ENCODE results near the gene CORO1C.

CORO1C gene

DNA sequence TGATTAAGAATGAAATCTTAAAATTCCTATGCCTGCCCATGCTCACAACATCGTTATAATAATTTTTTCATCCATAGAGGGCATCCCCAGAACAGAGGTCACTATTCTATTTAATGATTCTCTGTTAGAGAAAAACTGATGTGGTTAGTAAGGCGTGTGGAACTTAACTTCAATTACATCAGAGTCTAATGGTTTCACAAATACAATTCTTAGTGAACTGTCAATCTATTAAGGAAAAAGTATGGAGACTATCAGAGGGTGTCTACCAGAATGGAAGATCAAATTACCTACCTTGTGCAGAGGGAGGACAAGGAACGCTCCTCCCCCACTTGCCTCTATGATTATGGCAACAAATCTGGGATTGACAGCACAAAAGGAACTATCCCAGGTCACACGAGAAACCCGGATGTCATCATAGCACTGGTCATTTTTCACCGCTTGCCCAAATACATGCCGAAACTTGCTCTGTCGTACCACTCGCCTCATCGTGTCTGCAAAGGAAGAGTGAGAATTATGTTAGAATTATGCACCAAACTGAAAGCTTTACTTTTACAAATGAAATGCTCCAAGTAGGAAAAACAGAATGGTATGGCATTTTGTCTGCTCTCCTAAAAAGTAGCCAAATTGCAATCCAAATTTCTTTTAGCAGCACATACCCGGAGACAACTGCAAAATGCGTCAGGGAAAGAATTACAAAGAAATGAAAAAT is 30.3 kb downstream of the CORO1C start:
- DNase-seq (ENCODE audit: low read depth in 1 of 2, low spot score in 1 of 2): no peak

DNA sequence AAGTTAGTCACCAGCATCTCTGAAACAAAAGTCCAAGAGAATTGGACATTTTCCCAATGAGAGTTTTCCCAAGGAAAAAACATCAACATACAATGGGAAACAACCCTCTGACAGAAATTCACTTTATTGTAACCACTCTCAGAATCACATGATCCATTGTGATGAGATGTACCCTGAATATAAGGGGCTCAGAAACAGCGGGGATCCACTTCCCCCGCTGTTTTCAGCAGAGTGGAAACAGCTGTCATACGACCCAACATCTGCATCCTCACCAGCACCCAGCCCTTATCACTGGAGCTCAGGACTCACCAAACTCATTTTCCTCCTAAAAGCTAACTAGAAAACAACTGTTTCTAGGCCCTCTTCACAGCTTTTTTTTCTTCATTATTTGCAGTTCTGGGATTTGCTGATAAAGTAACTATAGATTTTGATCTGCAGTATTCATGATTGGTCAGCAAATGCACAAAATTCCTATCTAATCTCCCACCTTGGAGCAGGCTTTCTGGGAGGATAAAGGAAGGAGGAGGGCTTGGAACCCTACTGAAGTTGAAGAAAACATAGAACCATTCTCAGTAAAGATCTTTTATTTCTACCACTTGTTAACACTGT is 31.3 kb downstream of the CORO1C start:
- DNase-seq (ENCODE audit: low read depth in 1 of 2, low spot score in 1 of 2): no peak

DNA sequence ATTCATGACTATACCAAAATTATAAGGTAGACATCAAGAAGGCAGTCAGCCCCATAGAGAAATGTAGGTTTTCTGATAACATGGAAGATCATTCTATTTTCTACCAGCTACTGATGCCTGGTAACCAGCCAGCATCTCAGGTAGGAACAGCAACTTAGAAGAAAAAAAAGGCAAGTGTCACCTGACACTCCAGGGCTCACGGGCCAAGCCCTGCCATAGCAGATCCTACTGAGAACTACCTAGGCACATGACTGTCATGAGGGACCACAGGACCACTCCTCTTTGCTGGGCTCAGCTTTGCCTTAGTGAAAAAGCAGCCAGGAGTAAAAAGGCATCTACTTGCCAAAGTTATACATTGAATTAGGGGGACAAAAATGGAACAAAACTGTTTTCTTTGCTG is 33.4 kb downstream of the CORO1C start:
- DNase-seq (ENCODE audit: low read depth in 1 of 2, low spot score in 1 of 2): no peak

DNA sequence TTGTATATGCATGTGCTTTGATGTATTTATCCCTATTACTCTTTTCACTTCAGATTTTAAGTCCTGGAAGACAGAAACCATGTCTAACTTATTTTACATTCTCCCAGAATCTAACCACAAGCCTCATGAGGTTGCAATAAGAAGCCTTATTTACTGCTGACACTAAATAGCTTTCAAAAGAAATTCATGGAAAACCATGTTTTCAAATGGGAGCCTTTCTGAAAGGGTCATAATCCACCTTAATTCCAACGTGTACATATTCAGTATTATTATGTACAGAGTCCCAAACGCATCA is 34.4 kb downstream of the CORO1C start:
- DNase-seq (ENCODE audit: low read depth in 1 of 2, low spot score in 1 of 2): no peak

DNA sequence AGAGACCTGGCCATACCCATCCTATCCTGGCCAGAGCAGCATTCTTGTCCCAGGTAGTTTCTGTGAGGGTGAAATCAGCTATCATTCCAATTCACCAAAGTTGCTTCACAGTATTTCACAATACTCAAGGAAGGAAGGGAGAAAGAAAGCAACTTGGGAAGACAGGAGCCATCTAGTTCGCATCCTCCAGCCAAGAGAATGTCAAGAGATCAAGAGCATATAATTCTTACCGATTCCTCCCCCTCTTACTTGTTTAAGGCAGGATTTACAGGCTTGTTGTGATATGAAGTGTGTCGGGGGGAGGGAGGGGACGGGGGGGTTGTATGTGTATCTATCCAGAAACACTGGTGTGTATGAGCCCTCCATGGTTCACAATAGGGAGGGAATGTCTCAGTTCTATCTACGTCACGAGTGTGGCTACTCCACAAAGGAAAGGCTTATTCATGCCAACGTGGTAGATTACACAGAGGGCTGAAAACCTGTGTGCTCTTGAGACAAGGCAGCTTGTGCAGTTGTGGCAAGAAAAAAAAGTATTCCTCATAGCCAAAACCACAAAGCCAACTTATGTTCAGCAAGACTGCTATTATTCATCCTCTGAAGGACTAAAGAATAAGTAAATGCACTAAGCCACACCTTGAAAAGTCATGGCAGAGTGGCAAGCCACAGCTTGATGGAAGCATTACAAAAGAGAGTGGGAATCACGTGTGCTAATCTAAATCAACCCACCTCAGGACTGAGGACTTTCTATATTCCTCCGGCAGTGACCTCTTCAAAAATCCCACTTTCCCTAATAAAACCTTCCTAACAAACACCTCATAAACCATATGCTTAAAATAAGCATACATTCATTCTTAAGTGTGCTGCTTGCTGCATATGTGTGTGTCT is 35.0 kb downstream of the CORO1C start:
- peak in 1 of 2 donors; percentile 41 for DNase-seq (ENCODE audit: low read depth in 1 of 2, low spot score in 1 of 2)

DNA sequence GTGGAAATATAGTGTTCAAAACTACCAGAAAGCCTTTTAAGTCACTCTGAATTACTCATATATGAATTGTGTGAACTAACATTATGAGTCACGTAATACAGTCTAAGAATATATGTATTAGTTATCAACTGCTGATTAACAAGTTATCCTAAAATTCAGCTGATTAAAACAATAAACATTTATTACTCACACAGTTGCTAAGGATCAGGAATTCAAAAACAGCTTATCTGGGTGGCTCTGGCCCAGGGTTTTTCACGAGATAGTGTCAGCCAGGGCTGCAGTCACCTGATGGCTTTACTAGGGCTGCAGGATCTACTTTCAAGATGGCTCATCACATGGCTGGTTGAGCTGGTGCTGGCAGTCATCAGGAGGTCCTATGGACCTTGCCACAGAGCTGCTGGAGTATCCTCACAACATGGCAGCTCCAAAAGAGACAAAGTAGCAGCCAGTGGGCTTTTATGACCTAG is 36.5 kb downstream of the CORO1C start:
- DNase-seq (ENCODE audit: low read depth in 1 of 2, low spot score in 1 of 2): no peak

DNA sequence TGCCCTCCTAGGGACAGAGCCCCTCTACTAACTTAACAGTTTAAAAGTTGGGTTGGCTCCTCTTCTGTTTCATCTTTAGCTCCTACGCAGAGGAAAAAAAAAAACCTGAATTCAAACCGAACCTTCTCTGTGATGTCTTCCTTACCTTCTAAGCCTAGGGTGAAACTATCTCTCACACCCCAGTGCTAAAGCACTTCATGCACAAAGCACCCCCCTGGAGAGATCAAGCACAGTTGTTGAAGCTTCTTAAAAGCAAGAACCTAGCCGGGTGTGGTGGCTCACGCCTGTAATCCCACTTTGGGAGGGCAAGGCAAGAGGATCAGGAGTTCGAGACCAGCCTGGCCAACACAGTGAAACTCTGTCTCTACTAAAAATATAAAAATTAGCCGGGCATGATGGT is 37.6 kb downstream of the CORO1C start:
- DNase-seq (ENCODE audit: low read depth in 1 of 2, low spot score in 1 of 2): no peak

DNA sequence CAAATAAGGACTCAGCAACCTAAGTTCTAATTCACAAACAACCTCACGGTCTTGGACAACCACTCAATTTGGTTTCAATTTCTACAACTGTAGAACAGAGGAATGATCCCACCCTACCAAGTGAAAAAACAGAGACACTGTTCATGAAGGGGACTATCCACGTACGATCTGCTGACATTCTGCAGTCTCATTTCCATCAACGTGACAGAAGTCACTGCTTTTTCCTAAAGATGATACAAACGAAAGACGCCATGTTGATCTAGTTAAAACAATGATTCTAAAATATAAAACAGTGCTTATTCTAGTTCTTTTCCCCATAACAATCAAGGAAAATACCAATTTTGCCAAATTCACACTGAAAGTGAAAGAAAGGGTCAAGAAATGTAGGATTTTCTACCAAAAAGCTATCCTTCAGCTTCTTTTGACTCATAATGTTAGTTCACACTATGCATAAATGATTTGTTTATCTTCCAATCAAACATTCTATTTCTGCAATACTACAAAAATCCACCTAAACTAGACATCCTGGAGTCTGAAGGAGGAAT is 38.1 kb downstream of the CORO1C start:
- no peak for DNase-seq (ENCODE audit: low read depth in 1 of 2, low spot score in 1 of 2)

DNA sequence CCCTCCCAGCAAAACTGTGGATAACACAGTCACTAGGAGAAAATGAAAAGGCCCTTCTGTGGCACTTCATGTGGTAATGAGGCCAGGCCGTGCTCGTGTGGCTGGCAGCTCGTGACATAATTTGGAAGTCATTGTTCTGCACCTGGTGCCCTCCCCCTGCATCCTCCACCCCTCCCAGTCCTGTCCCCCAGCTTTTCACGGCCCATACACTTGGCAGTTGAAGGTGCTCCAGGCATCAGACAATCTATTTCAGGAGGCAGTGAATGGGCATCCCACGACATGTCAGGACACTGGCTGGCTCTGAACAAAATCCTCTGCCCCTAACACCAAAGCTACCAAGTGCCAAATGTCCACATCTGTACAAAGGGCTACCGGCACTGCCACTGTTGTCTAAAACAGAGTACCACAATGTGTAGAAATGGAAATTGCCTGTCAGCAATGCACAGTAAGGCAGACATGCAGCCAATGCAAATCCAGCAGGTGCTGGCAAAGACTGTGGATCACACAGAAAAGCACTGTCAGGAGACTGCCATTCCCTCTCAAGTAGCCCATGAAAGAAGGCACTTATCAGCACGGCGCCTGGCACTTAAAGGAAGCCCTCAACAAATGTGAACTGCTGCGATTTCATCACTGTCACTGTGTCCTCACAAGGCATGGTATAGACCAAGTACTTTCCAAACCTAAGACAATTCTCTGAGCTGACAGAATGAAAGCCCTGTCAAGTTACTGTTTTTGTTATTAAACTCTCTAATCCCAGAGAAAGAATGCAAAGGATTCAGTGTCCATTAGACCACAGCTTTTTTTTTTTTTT is 39.1 kb downstream of the CORO1C start:
- DNase-seq (ENCODE audit: low read depth in 1 of 2, low spot score in 1 of 2): no peak

DNA sequence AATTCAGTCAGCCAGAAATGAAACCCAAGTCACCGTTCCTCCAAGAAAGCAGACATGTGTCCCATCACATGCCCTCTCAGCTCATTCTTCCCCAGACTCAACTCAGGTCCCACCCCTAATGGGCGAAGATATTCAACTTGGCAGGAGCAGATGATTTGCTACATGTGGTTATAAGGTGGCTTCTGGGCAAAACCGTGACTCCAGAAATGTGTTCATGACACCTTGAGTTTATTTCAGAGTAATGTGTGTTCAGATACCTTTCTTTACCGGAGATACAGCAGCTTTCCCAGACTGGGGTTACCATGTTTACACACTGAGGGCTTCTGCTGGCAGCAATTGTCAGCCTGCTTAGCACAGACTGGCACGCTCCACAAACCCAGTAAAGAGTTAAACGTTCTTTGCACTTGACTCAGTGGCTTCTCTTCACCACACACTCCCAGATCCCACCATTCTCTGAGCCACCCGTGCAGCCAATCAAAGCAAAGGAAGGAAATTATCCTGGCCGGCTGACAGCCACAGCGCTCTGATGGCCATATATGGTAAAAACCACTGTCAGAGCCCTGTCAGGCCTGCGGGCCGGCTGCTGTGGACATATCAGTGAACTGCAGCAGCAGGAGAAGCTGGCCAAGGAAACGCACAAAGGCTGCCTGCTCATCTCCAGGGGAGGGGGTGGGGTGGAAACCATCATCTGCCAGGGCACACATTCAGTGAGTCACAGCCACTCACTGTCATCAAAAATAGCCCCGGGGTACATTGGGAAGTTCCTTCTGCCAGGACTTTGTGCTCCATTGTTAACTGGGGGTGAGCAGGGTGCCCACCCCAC is 39.9 kb downstream of the CORO1C start:
- DNase-seq (ENCODE audit: low read depth in 1 of 2, low spot score in 1 of 2): peak; percentile 33 to 60

DNA sequence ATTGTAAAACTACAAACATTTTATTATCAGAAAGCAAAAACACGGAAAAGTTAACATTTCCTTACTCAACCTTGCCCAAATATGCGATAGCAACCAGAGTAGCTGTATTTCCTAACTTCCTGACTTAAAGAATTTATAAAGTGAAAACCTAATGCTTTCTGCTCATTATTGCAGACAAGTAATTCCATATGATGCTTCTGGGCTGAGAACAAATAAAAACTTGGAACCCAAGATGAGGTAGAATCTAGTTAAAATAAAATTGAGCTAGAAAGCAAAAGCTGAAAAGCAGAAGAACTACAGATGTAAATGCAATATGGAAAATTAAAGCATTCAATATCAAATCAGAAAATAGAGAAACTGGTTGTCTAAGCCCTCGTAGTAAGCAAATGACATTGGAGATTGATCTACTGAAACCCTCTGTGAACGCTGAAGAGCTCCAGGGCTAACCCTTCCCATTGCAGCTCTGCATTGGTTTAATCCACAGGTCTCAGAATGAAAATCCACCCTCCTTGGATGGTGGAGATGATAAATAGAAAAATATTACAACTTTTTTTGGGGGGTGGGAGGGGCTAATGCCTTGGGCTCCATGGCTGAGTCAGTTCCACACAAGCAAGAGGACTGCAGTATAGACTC is 40.7 kb downstream of the CORO1C start:
- DNase-seq (ENCODE audit: low read depth in 1 of 2, low spot score in 1 of 2): peak in 1 of 2 donors; percentile 35

DNA sequence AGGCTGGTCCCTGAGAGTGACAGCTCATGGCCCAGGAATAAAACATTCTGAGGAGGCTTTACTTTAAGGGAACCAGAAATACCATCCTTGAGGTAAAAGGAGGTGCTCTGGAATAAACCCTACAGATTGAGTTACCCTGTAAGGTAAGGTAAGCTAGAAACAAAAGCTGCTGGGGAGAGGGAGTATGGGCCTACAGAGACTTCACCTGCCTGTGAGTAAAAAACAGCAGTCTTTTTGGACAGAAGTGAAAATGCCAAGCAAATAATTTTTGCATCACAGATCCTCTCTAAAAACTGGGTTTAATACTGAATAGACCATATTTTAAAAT is 41.2 kb downstream of the CORO1C start:
- no peak for DNase-seq (ENCODE audit: low read depth in 1 of 2, low spot score in 1 of 2)

DNA sequence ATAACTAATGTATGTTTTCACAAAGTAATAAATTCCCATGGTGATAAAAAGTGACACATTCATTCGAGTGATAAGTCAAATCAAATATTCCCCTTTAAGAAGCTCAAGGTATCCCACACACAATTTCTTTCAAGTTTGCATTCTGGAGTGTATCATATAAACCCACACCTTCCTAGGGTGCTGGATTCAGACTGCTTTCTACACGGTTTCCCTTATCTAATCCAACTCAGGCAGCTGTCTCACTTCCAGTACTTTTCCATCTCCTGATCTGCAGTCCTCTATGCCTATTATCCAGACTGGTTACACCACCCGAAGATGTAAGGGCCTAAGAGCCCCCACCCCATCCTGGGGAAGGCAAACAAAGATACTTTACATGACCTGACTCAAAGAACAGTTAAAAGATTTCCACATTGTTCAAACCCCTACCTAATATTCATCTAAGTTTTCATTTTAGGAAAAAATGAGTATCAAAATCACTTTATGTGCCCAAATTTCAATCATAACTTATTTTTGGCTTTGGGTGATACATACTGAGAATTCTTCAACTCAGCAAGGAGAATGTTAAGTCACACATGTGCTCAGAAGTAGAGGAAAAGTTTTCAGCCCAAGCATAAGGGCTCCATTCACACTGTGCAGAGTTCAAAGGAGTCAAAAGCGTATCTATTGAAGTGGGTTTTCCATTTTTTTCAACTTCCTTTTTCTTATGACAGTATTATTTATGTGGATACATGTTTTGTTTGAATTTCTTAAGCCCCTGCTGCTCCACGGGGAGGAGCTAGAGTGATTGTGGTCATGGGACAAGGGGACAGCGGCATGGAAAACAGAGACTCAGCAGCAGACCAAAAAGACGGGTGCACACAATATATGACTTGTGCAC is 41.8 kb downstream of the CORO1C start:
- DNase-seq (ENCODE audit: low read depth in 1 of 2, low spot score in 1 of 2): peak; percentile 31 to 42

DNA sequence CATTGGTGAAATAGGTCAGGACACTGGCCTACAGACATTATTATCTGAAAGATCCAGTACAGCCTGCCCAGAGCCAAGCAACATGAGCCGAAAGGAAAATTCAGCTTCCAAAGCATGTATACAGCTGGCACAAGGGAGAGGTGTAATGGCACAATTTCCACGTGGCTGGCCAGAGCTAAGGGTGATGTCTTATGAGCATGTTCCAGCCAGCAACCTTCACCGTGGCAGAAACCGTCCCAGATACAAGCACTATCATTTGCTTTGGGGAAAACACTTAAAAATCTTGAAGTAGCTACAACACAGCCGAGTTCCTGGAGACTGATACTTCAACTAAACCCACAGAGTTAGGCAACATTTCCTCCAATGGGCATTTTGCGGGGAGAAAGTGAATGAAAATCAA is 44.5 kb downstream of the CORO1C start:
- DNase-seq (ENCODE audit: low read depth in 1 of 2, low spot score in 1 of 2): no peak

DNA sequence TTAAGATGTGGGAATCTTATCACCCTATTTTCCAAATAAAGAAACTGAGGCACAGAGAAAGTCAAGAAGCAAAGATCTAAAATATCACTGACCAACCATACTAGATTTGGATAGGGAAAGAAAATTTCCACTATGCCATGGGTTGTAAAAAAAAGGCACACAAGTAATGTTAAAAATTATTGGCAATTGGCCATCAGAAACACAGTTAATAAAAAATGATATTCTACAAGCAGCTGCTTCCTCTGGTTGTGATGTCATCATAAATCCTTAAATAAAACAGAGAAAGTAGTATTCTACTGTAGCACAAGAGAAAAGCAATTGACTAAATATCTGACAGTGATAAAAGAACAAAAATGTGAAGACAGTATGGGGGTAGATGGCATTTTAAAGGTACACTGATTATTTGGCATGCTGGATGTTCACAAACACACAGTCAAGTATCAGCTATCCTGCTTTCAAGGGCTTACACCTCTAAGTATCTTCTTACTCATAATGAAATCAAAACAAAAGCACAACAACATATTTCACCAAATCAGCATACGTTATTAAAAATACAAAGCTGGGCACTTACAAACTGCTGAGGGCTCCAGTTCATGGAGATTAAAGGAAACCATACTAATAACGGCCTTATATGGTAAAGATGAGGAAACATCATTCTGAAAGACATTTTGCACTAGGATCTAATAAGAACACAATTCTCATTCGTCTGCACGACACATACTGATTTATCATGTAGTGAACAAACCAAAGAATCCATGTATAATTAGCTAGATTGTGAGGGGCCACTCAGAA is 45.7 kb downstream of the CORO1C start:
- no peak for DNase-seq (ENCODE audit: low read depth in 1 of 2, low spot score in 1 of 2)

DNA sequence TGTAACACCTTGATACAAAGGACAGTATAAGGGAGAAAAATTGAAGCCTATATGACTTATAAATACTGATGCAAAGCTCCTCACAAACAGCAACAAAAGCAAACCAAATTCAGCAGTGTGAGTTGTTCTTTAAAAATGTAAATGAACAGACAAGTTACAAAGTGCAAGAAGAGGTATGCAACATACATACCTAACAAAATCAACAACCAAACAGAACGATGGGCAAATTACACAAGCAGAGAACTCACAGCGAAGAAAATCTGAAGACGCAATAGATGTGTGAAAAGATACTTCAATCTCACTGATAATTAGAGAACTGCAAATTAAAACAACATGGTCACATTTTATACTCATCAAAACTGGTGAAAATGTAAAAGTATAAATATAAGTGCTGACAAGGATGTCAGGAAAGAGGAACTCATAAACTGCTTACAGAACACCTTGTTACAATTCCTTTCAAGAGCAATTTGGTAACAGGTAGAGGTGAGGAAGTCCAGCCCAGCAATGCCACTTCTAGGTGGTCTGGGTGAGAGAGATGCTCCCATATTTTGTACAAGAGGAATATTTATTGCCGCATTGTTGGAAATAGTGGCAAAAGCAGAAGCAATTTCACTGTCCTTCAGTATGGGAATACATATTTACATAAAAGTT is 47.3 kb downstream of the CORO1C start:
- DNase-seq (ENCODE audit: low read depth in 1 of 2, low spot score in 1 of 2): no peak

DNA sequence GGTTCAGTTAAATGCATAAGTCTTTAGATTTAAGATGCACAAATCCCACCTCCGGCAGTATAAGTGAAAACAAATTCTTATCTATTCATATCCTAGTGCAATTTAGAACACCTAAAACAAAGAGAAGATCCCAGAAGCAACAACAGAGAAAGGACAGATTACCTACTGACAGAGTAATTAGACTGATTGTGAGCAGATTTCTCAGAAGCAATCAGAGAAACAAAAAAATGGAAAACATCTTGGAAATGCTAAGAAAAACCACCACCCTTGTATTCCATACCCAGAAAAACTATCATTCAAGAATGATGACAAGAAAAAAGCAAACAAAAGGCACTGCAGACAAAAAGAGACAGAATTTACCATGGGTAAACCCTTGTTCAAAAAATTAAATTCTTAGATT is 50.0 kb downstream of the CORO1C start:
- no peak for DNase-seq (ENCODE audit: low read depth in 1 of 2, low spot score in 1 of 2)

All from activated CD4-positive, alpha-beta T cell treated with anti-CD3 and anti-CD28 coated beads, Interleukin-2, amount 50 U/mL, for 24 hours (primary cell).